Midbrain (tissue), 1 donor: ENCODE measurements around the gene NXN.
"Not testable (repeated sequence)": the region's sequence is repeated elsewhere in the genome, so short reads cannot be mapped to it uniquely, and the experiment has no call there.

Experiments
- DNase-seq: peaks from one replicate; lab custom pipeline; 2025; lab: John Stamatoyannopoulos, UW

The NXN gene

DNA sequence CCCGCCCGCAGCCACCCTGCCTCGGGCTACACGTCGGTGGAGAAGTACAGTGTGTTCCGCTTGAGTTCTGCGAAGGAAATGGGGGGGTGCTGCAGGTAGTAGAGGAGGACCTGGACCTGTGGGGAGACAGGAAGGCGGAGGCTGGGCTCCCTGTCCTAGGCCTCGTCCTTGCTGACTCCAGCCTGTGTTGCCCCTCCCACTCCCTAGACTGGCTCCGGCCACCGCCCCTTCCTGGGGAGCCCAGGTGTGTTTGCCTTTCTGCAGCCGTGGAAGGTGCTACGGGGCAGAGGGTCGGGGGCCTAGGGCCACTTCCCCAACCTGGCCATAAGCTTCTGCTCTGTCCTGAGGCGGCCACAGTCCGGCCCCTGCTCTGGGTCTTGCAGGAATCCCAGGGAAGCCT is 26.5 kb upstream of the NXN start:
- DNase-seq, result no peak

DNA sequence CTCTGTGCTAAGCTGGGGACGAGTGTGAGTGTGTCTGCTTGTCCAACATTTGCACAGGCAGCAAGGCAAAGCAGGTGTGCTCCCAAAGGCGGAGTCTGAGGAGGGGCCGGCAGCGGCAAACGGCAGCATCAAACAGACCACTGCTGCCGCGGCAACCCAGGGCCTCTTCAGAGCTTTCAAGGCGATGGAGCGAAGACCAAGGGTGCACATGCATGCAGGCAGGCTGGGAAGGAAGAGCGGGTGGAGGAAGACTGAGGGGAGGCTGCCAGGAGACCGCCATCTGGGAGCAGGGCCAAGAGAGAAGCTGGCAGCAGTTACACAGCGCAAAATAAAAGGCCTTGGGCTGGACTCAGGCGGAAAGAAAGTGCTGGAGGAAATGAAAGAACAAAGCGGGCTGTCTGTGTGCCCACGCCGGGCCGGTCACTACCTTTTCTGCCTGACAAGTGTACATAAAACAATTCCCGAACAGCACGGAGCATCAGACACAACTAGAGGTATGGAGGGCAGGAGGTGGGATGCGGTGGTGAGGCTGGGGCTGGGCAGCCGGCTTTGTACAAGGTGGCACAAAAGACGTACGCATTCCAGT is 25.9 kb upstream of the NXN start:
- DNase-seq, result peak; percentile 84

DNA sequence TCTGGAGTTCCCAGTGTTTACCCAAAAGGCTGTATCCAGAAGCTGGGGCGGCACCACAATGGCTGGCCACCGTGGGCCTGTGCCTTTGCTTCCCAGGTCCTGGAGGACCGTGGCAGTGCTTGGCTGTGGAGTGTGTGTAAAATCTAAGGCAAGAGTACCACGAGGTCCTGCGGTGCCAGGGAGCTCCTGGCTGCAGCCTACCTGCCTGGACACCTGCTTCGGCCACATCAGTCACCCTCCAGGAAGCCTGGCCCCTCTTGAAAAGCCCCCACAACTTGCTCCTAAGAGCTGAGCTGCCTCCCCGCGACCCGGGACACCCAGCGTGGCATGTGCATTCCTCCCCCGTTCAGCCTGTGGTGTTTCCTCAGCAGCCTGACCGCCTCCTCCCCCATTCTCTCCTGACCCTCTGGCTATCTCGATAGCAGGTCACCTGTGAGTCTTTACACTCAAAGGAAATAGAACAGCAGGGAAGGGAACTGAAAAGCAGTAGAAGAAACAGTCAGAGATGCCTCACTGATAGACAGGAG is 25.3 kb upstream of the NXN start:
- DNase-seq, result no peak

DNA sequence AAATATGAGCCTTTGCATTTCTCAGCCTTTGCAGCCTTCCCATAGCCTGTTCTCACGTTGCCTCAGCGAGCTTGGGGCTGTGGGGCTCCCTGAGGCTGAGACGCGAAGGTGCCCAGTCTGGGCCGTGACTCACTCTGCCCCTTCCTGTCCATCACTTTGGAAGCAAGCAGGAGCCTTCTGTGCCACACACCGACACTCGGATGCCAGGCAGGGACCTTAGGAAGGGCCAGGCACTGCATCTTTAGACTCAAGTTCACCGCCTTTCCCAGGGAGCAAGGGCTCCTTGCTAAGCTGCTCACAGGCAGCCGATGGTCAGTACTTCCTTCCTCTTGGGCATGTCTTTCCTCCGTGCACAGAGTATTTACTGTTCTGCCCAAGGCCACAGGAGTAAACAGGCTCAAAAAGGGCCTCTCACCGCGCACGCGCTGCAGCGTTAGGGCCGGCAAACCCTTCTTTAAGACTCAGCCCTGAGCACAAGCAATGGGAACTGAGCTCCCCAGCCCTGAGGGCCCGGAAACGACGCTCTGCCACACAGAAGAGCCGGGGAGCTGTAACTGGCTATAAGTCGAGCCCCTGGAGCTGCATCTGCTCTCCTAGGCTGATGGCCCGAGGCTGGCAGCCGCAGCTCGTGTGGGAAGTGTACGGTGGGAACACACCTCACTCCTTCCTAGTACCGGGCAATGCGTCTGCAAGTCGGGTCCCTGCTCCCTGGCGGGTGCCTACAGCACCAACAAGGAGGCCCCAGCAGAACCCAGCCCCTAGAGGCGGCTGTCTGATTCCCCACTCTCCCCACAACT is 24.6 kb upstream of the NXN start:
- DNase-seq, result no peak

DNA sequence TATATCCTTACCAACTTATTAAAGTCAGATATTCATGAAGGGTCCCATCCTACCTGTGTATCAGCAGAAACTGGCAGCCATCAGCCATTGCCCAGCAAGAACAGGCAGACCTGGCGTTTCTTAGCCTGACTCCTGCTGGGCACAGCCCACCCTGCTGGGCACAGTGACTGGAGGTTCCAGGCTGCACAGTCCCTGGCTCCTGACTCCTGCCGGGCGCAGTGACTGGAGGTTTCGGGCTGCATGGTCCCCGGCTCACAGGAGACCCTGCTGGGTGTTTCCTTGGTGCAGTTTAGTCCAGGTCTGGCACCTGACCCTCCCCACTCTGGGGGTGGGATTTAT is 24.0 kb upstream of the NXN start:
- DNase-seq, result no peak

DNA sequence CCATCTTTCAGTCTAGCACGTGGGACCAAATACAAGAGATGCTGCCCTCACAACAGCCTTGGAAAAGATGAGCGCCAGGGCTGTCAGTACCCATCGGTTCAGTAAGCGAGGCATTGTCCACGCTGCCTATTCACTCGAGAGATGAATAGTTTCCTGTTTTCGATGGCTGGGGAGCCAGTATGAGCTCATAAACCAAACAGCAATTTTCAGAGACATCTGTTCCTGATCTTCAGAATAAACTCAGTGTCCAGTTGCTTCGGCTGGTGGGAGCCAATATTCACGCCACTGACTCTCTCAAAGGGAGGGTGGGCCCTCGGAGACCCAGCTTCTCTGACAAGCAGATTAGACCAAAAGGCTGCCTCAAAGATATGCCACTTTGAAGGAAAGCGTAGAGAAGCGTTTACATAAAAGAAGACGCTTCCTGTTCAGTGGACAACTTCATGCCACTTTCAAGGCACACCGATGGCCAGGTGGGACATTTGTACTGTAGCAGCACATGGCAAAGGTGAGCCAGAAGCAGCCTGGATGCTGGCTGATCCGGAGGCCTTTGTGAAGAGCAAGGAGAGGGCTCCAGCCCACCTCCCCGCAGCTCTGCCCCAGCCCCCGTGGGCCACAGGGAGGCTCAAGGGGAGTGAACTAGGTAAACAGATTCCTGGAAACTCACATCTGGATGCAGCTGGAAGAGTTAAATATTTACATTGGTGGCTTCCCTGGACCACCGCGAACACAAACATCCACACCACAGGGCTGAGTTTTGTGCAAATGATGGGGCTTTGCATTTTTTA is 23.4 kb upstream of the NXN start:
- peak; percentile 74 for DNase-seq

DNA sequence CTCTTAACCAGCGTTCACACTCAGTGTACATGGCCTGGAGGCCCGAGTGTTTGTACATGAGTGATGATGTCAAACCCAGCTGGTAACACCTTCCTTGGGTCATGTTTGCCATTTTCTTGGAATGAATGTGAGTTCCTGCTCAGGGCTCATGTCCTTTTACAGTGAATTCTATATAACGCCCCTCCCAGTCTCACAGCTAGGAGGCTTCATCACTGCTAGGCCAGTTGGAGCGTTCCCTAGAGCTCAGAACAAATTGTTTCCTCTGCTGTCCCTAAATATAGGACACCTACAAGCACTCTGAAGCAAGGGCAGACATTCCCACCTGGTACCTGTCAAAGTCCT is 22.8 kb upstream of the NXN start:
- no peak for DNase-seq

DNA sequence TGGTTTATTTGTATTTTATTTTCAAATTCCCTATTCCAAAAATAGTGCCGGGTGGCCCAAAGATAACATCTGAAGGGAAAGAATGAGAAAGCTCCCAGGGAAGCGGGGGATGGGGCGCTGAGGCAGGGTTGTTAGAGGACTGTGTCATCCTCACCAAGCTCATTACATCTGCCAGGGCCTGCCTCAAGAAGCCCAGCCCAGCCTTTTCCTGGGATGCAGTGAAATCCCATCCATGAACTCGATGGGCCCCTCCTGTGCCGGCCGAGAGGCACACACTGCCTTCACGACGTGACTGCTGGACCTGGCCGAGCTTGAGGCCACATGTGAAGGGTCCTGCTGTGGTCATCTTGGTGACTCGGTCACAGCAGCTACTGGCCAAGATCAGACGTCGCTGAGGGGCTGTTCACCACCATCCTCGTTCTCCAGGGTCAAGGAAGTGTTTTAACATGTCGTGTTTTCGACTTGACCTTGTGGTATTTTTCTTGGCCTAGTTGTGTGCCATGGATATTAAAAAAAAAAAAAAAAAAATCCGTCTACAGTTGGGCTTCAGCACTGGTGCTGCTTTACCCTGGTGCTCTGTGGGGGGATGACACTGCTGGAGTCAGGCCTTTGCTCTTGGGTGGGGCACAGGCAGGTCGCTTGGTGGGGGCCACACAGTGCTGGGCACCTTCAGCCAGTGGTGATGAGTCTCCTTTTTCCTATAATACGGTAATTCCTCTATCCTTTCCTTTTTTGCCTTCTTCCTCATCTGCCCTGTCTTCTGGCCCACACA is 22.2 kb upstream of the NXN start:
- no peak for DNase-seq

DNA sequence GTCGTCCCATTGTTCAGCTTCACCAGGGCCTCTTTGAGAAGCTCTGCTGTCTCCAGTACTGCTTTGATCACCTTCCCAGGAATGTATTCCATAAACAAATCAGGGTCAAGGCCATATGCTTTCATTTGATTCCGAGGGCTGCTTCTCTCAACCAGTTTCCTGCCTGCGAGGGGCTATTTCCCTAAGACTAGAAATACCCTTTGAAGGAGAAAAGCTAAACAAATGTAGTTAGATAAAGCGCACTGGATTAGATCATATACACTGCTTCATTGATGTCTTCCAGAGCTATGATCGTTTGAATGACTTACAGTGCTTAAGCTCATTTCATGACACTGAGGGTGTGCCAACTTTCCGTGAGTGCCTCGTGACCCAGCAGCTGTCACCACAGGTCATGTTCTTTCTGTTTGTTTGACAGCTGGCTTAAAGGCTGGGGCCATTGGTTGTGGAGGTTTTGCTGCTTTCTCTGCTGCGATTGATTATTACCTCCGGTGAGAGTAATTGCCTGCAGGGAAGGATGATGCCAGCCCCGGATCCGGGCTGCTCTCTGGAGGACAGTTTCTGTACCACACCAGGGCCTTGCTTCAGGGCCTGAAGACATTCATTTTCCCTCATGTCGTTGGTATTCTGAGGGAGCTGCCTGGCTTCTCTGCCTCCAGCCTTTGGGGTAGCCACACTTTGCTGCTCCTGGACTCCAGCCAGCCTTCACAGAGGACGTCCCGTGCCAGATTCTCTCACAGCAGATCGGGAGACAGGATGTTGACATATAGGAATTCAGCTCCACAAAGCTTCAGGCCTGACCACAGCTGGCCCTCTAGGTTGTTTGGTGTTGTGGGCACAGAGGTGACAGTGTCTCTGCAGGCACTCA is 21.3 kb upstream of the NXN start:
- DNase-seq, result no peak

DNA sequence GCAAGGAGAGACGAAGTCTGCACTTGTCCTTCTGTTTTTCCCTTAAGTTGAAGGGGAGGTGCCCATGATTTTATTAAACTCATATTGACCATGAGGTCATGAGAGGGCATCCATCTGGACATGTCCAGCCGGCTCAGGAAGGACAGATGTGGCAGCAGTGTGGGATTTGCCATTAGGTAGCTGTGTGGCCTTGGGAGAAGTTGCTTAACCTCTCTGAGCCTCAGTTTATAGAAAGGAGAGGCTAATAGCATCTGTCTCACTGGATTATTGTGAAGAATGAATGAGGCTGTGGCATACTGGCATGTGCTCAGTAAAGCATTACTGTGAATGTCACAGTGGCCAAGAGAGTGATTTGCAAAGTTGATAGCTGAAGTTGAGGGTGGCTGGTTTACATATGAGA is 18.5 kb upstream of the NXN start:
- DNase-seq, result no peak

DNA sequence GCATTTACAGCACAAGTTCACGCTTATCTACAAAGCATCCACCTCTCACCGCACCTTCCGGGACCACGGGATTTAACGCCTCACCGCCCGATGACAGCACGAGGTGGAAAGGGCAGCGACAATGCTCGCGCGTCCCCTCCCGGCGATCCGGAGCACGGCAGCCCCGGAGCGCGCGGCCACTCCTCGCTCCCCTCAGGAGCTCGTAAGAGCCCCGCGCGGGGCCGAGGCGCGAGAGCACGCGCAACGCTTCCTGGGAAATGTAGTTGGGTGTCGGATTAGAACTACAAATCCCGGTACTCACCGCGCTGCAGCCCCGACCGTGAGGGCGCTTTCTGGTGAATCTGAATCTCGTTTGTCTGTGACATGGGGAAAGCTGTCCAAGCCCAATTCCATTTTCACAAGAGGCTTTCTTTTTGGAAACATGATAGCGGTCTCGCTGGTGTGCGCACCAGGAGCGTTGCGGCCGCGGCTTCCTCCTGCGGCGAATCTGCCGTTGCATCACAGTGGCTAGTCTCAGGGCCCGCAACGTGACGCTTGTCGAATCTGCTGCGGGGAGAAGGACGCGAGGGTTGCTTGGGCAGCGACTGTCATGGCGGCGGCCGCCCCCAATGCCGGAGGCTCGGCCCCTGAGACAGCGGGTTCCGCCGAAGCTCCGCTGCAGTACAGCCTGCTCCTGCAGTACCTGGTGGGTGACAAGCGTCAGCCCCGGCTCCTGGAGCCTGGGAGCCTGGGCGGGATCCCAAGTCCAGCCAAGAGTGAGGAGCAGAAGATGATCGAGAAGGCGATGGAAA is 17.2 kb upstream of the NXN start, which contains the start of gene TIMM22:
TSS of gene TIMM22 (plus strand) at position 576 of the 791 bp plus-strand sequence. CDS start at position 590, 14 bp downstream.
- DNase-seq, result peak; percentile 98

DNA sequence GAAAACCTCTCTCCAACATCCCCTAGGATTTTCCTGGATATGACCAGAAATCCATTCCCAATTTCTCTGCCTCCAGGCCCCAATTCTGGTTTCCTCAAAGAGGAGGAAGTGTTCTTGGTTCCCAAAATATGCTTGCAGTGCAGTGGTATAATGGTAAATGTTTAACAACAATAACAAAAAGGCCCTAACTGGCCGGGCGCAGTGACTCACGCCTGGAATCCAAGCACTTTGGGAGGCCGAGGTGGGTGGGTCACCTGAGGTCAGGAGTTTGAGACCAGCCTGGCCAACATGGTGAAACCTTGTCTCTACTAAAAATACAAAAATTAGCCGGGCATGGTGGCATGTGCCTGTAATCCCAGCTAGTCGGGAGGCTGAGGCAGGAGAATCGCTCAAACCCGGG is 15.7 kb upstream of the NXN start:
- DNase-seq, result not testable (repeated sequence)

DNA sequence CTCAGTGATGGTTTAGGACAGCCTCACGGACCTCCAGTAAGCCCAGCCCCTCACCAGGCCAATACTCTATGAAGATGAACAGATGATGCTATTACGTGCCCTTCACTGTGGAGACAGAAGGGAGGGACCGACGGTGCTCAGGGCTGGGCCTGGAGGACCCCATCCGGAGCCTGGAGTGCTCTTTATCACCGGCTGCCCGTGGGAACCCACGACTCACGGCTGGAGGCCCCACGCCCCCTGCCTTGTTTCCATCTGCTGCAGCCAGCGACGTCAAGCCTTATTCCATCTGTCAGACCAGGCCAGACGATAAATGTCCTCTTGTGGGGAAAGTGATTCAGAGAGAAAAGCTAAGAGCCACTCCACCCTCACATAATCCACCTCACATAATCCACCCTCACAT is 13.4 kb upstream of the NXN start:
- DNase-seq, result no peak

DNA sequence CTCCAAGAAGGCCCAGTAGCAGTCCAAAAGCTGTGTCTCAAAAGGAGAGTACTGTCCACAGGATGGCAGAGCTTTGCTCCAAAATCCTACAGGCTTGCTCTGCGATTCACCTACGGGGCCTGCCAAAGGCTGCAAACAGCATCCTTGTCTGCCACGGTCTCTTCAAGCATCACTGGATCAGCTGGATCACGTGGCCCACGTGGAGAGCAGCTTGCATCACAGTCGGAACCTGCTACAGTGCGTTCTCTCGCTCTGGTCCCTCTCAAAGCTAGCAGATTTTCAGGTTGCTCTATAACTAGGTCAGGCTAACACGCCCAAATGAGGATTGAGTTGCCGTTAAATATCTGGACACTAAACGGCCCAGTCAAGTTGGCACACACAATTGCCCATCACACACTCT is 9.0 kb upstream of the NXN start:
- no peak for DNase-seq

DNA sequence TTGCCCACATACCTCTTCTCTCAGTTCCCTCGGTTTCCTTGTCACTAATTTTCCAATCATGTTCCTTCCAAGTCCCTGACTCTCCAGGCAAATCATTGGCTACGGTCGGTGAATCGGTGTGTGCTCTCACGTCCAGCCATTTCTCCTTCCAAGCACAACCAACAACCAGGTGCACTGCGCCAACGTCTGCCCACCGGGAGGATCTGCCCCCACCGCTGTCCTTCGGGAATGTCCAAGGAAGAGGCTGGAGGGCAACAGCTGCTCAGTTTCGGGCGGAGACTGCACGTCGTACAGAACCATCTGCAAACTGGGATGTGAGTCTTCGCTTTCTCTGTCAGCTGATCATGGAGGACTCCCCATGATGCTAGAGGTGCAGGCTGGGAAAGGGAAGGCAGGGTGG is 8.4 kb upstream of the NXN start:
- DNase-seq, result no peak

DNA sequence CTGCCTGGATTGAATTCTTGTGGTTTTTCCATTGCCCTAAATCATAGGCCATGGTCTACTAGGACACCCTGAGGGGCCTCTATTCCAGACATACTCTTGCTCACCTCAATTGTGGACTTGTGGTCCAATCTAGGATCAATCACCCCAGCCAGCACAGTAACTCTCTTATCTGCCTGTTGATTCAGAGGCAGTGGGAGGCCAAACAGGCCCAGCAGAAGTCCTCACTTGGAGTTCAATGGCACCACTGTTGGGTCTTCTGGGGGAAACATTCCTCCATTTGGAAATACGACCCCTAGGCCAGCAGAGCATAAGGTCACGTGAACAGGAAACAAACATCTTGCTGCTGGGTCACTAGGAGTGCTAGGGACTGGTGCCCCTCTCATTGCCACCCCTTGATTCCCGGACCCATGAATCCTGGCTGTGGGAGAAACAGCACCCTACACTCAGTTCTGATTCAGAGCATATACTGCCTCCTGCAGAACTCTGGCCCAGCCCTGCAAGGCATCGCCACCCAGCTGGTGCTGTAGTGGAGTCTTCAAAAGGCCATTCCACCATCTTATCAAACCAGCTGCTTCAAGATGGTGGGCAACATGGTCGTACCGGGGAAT is 6.8 kb upstream of the NXN start:
- no peak for DNase-seq

DNA sequence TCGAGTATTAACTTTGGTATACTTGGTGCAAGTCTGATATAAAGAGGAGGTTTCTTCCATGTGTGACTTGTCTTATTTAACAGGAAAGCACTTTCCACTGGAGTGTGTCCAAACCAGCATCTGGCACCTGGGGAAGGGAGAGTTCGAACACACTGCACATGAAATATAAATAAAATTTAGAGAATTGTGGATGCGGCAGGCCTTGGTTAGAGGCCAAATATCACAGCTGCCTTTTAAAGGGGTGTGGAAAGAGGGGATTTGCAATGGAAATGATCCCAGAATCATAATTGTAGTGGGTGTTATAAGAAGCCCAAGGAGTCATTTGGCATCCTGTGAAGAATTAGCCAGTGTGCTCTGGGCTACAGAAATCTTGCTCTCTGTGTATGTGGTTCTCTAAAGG is 4.3 kb upstream of the NXN start:
- no peak for DNase-seq

DNA sequence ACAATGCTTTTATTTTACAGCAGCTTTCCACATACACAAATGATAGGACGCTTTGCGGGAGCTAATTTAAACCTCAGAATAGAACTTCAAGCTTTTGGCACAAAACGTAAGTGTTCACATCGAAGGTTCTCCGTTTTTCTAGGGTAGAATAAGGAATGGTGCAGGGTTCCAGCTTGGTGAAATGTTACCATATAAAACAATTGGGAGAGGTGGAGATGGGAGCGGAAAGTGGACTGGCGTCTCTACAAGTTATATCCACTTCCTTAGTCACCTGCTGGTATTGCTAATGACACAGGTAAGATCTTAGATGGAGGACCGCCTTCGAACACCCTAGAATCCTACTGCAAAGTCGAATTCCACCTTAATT is 1.7 kb upstream of the NXN start:
- no peak for DNase-seq

DNA sequence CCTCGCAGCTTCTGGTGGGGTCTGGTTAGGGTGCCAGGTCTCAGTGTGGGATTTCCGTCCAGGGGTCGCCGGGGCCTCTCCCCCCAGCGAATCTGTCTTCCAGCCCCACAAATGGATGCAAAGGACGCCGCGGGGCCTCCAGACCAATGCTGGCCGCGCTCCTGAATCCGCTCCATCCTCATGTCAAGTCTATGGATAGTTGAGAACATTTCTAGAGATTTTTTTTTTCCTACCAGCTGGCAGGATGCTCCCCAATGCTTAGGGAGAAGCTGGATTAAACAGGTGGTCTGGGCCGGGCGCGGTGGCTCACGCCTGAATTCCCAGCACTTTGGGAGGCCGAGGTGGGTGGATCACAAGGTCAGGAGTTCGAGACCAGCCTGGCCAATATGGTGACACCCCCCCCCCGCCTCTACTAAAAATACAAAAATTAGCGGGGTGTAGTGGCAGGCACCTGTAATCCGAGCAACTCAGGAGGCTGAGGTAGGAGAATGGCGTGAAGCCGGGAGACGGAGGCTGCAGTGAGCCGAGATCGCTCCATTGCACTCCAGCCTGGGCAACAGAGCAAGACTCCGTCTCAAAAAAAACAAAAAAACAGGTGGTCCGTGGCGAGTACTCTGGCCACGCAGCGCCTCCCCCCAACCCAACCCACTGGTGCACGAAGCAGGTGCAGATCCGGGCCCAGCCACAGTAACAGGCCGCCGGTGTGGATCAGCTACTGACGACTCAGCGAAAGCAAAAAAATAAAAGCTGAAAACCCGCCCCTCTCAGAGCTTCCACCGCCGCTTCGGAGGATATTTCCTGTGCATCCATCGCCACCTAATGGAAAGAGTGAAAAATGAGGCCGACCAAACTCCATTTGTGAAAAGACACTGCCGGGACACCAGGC is 1.1 kb upstream of the NXN start:
- peak; percentile 86 for DNase-seq
